Vagina (tissue), 2 donors: Measurements from ENCODE around the gene PRRG1. TPM values are rescaled to one million over a fixed set of nuclear protein-coding genes. Genes with fewer than 3 reads are reported as not detected.

Source experiments
- DNase-seq, 2 donors: peaks; one replicate each; pipeline ENCODE4 v3.0.0-alpha.2; 2017; ENCODE audit errors: extremely low spot score in 2 of 2
- H3K27ac ChIP-seq: fragments of 200-600 bp; sonication (generic); one replicate; pipeline ENCODE4 v1.5.1; 2019
- H3K27me3 ChIP-seq: fragments of 200-600 bp; sonication (generic); one replicate; pipeline ENCODE4 v1.5.1; 2019
- H3K36me3 ChIP-seq, 2 donors: fragments of 200-600 bp; sonication (generic); one replicate each; pipeline ENCODE4 v1.5.1; 2017 to 2019
- H3K4me1 ChIP-seq: fragments of 200-600 bp; sonication (generic); one replicate; pipeline ENCODE4 v1.5.1; 2019
- H3K4me3 ChIP-seq, 2 donors: fragments of 200-600 bp; sonication (generic); 1 replicate in 1 of 2; 2 replicates in 1 of 2; pipeline ENCODE4 v1.5.1; 2016 to 2019
- H3K9me3 ChIP-seq: fragments of 200-600 bp; sonication (generic); one replicate; pipeline ENCODE4 v1.5.1; 2019
- CTCF ChIP-seq, 3 experiments: fragments of 450-650 bp in 2 of 3; fragments of 200-600 bp in 1 of 3; sonication (generic) in 1 of 3; IDR thresholded peaks; one replicate each; pipeline ENCODE4 v1.5.1; 2017 to 2019; ENCODE audit warnings: antibody characterized with exemption in 3 of 3, mild to moderate bottlenecking in 2 of 3, moderate library complexity in 2 of 3
- POLR2A ChIP-seq, 2 donors: fragments of 450-650 bp; IDR thresholded peaks; one replicate each; pipeline ENCODE4 v1.6.1; 2017; ENCODE audit warnings: antibody characterized with exemption in 2 of 2, mild to moderate bottlenecking in 2 of 2, moderate library complexity in 2 of 2
- POLR2AphosphoS5 ChIP-seq, 2 donors: sonication (generic); formaldehyde crosslinking; IDR thresholded peaks; one replicate each; pipeline ENCODE4 v1.9.0; 2017; ENCODE audit warnings: antibody characterized with exemption in 2 of 2, mild to moderate bottlenecking in 2 of 2, low read depth in 1 of 2; ENCODE audit not compliant: insufficient read depth in 1 of 2
- intact Hi-C: fragments of 100-400 bp; cut with DNase I; formaldehyde crosslinking; loops from one replicate; pipeline ENCODE4 v1.15.1; 2023
- total RNA-seq: library from RNA; depleted of rRNA; stranded (reverse); fragments of >200 nt; gene quantifications from one replicate; pipeline ENCODE4 v1.2.3, GENCODE V29; 2016

Gene PRRG1
- total RNA-seq, 1 donor from 2014 or later, result 9.8 TPM

DNA sequence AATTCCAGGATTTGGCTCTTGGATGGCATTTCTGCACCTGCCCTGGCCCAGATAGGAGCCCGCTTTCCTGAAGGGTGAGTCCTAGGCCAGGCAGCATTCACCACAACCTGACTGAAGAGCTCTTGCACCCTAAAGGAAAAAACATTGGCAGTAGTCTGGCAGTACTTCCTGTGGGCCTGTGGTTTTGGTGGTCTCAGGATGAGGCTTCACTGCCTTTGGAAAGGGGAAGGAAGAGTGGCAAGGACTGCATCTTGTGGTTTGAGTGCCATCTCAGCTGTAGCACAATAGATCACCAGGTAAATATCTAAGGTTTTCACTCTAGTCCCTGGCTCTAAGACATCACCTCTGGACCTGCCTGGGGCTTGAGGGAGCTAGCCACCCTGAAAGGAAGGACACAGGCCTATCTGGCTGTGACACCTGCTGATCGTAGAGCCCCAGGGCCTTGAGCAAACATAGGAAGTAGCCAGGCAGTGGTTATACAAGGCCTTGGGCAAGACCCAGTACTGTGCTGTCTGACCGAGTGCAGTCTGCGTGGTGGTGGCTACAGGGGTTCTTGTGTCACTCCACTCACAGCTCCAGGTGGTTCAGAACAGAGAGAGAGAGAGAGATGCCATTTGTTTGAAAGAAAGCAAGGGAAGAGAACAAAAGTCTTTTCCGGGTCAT, 28.5 kb upstream of the PRRG1 start:
- no peaks in the 10 kb centered on the region for H3K4me1 ChIP-seq
- no peaks in the 10 kb centered on the region for H3K27me3 ChIP-seq
- intact Hi-C loops, result no loop called here
- H3K9me3 ChIP-seq, result no peaks in the 10 kb centered on the region
- no peaks in the 10 kb centered on the region for H3K36me3 ChIP-seq
- H3K27ac ChIP-seq, result no peak overlapping the region
- TF ChIP-seq POLR2A (IDR thresholded peaks at IDR 0.05) (no peak), POLR2AphosphoS5 (IDR thresholded peaks at IDR 0.05; ENCODE audit: insufficient read depth in 1 of 2, low read depth in 1 of 2) (no peak), CTCF (IDR thresholded peaks at IDR 0.05) (no peak)
- DNase-seq, result no peak
- no peak overlapping the region for H3K4me3 ChIP-seq

DNA sequence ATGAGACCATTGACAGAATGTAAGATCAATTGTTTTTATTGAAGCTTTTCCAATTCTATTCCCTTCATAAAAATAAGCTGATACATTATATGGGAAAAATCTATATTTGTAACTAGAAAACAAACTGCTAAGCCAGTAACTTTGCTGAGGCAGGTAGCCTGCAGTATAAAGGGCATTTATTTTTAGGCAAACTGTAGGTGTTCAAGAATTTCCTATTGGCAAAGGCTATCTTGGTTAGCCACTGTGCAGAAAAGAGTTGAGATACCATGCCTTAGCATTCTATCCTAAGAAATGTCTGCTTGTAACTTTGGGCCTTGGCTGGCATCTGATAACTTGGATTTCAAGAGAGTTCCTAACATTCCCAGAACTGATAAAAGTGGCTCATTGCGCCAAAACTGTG, 18.5 kb upstream of the PRRG1 start:
- H3K4me3 ChIP-seq, result no peak overlapping the region
- DNase-seq, result no peak
- H3K9me3 ChIP-seq, result no peaks in the 10 kb centered on the region
- no peaks in the 10 kb centered on the region for H3K36me3 ChIP-seq
- H3K27me3 ChIP-seq, result no peaks in the 10 kb centered on the region
- intact Hi-C loops, result no loop called here
- TF ChIP-seq POLR2A (IDR thresholded peaks at IDR 0.05) (no peak), POLR2AphosphoS5 (IDR thresholded peaks at IDR 0.05; ENCODE audit: insufficient read depth in 1 of 2, low read depth in 1 of 2) (no peak), CTCF (IDR thresholded peaks at IDR 0.05) (no peak)
- H3K4me1 ChIP-seq, result no peaks in the 10 kb centered on the region
- H3K27ac ChIP-seq, result no peak overlapping the region

- Histone ChIP-seq H3K9me3 (no peaks in the 10 kb centered on the region), H3K4me3 (no peak overlapping the region)
- intact Hi-C loops, result no loop called here
Measured at GRCh38 chrX:37331546-37331945, 17.6 kb upstream of the PRRG1 start.

DNA sequence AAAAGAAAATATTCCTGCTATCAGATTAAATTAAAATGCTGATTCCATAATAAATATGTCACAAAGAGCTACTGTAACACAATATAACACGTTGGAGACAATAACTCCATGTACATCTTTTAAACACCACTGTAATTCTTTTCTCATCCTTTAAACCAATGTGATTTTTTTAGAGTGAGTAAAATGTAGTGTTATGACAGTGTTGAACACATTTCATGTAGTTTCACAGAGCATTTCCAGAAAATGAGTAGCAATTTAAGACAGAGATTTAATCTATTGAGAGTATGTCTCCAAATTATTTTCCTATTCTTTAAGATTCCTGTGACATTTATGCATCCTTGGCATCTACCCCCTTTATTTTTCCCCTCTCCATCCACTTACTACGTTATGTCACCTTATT, 17.1 kb upstream of the PRRG1 start:
- H3K9me3 ChIP-seq, result no peaks in the 10 kb centered on the region

More at GRCh38 chrX:37331546-37331945, 17.6 kb upstream of the PRRG1 start:
- H3K36me3 ChIP-seq, result no peaks in the 10 kb centered on the region
- DNase-seq, result no peak
- no peak overlapping the region for H3K27ac ChIP-seq
- no peak for TF ChIP-seq CTCF (IDR thresholded peaks at IDR 0.05)
- TF ChIP-seq POLR2AphosphoS5 (IDR thresholded peaks at IDR 0.05; ENCODE audit: insufficient read depth in 1 of 2, low read depth in 1 of 2), result no peak
- no peak for TF ChIP-seq POLR2A (IDR thresholded peaks at IDR 0.05)
- H3K4me1 ChIP-seq, result no peaks in the 10 kb centered on the region
- no peaks in the 10 kb centered on the region for H3K27me3 ChIP-seq

More for the DNA sequence above, 17.1 kb upstream of the PRRG1 start:
- TF ChIP-seq POLR2AphosphoS5 (IDR thresholded peaks at IDR 0.05; ENCODE audit: insufficient read depth in 1 of 2, low read depth in 1 of 2), result no peak
- no peak for TF ChIP-seq CTCF (IDR thresholded peaks at IDR 0.05)
- no peak for TF ChIP-seq POLR2A (IDR thresholded peaks at IDR 0.05)
- intact Hi-C loops, result no loop called here
- Histone ChIP-seq H3K4me3 (no peak overlapping the region), H3K4me1 (no peaks in the 10 kb centered on the region), H3K36me3 (no peaks in the 10 kb centered on the region), H3K27ac (no peak overlapping the region), H3K27me3 (no peaks in the 10 kb centered on the region)
- no peak for DNase-seq
